Upper lobe of left lung (tissue), 6 donors: ENCODE results near the gene TMEM245. TPM values are rescaled to one million over a fixed set of nuclear protein-coding genes. Genes with fewer than 3 reads are reported as not detected.

Source experiments
- ATAC-seq, 2 donors: fragments of 200-7000 bp; cut with Tn5 transposase; one replicate each; pipeline ENCODE4 v1.9.1; 2022; ENCODE audit warnings: mild to moderate bottlenecking in 2 of 2, moderate library complexity in 2 of 2; ENCODE audit not compliant: low FRiP score in 2 of 2
- DNase-seq, 2 donors: peaks; one replicate each; pipeline ENCODE4 v3.0.0-alpha.2; 2019 to 2020
- H3K27ac ChIP-seq, 4 donors: fragments of 200-600 bp; sonication (generic); one replicate each; pipeline ENCODE4 v1.5.1; 2016 to 2019
- H3K27me3 ChIP-seq, 4 donors: fragments of 200-600 bp; sonication (generic); one replicate each; pipeline ENCODE4 v1.5.1; 2017 to 2019
- H3K36me3 ChIP-seq, 4 donors: fragments of 200-600 bp; sonication (generic); one replicate each; pipeline ENCODE4 v1.5.1; 2016 to 2019
- H3K4me1 ChIP-seq, 4 donors: fragments of 200-600 bp; sonication (generic); one replicate each; pipeline ENCODE4 v1.5.1; 2018 to 2019
- H3K4me3 ChIP-seq, 4 donors: fragments of 200-600 bp; sonication (generic); one replicate each; pipeline ENCODE4 v1.5.1; 2017 to 2019; ENCODE audit warnings: mild to moderate bottlenecking in 2 of 4, moderate library complexity in 1 of 4
- H3K9me3 ChIP-seq, 4 donors: fragments of 200-600 bp; sonication (generic); one replicate each; pipeline ENCODE4 v1.5.1; 2018 to 2019
- EP300 ChIP-seq, 4 donors: sonication (generic); formaldehyde crosslinking; IDR thresholded peaks; one replicate each; pipeline ENCODE4 v1.5.1; 2017; ENCODE audit warnings: antibody characterized with exemption in 4 of 4, control low read depth in 2 of 4
- POLR2A ChIP-seq, 4 donors: fragments of 450-650 bp; IDR thresholded peaks; one replicate each; pipeline ENCODE4 v1.5.1; 2016 to 2017; ENCODE audit warnings: antibody characterized with exemption in 4 of 4, mild to moderate bottlenecking in 2 of 4
- POLR2AphosphoS5 ChIP-seq, 2 donors: sonication (generic); formaldehyde crosslinking; IDR thresholded peaks; one replicate each; pipeline ENCODE4 v1.5.1; 2017; ENCODE audit warnings: antibody characterized with exemption in 2 of 2
- WGBS, 2 donors: methylation state at CpG; one replicate each; pipeline ENCODE4 v1.1.5; 2017 to 2018; 5-methylcytosine and 5-hydroxymethylcytosine counted together
- total RNA-seq, 6 donors: library from RNA; depleted of rRNA in 4 of 6; stranded (reverse); fragments of >200 nt in 4 of 6; gene quantifications; one replicate each; pipeline versions ENCODE4 v1.1.0 to v1.2.1, GENCODE V29; 2016 to 2021
- TF ChIP-seq, protein P1 (sequence below), 6 experiments: fragments of 450-650 bp in 4 of 6; fragments of 200-600 bp in 2 of 6; sonication (generic) in 2 of 6; IDR thresholded peaks; one replicate each; pipeline ENCODE4 v1.5.1; 2016 to 2019; ENCODE audit warnings: antibody characterized with exemption in 6 of 6
- donor health status: DM: no; HTN: no; CAD: no; lungs with moderate emphysema.
- donor health status: DM: no; HTN: yes; CAD: no; lungs with severe emphysema.

The TMEM245 gene
- total RNA-seq, 6 donors from 2014 or later, result 54.5 to 203 (median 88.7) TPM

DNA sequence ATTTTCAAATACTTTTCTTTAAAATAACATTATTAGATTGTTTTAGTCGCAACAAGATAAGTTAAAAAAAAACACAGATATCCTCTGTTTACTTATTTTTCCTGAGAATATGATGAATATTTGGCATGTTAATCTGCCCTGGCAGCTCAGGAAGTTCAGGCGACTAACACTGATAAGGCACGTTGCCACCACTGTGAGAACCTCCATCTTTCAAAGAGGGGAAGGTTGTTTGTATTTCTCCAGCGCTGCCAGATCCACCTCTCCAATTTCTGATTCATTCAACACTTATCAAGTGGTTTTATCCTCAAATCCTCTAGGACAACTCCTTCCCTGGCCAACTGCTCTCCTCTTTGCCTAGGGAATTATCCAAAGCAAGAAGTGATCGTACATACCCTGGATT, 128.3 kb downstream of the TMEM245 start:
- no peaks in the 10 kb centered on the region for H3K9me3 ChIP-seq
- 41 to 48% methylated on average over 5 of the region's 5 CpGs for WGBS, 2 donors
- DNase-seq (no peak), ATAC-seq (no peak)
- TF ChIP-seq POLR2A (IDR thresholded peaks at IDR 0.05) (no peak), POLR2AphosphoS5 (IDR thresholded peaks at IDR 0.05) (no peak), EP300 (IDR thresholded peaks at IDR 0.05) (no peak)
- TF ChIP-seq, protein P1, sequence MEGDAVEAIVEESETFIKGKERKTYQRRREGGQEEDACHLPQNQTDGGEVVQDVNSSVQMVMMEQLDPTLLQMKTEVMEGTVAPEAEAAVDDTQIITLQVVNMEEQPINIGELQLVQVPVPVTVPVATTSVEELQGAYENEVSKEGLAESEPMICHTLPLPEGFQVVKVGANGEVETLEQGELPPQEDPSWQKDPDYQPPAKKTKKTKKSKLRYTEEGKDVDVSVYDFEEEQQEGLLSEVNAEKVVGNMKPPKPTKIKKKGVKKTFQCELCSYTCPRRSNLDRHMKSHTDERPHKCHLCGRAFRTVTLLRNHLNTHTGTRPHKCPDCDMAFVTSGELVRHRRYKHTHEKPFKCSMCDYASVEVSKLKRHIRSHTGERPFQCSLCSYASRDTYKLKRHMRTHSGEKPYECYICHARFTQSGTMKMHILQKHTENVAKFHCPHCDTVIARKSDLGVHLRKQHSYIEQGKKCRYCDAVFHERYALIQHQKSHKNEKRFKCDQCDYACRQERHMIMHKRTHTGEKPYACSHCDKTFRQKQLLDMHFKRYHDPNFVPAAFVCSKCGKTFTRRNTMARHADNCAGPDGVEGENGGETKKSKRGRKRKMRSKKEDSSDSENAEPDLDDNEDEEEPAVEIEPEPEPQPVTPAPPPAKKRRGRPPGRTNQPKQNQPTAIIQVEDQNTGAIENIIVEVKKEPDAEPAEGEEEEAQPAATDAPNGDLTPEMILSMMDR (IDR thresholded peaks at IDR 0.05), result no peak
- H3K27ac ChIP-seq, result peak overlapping the region in 2 of 4 donors; percentile 35 to 48
- peaks cover 0 to 15% (median 0%) of the 10 kb centered on the region in 4 donors for H3K36me3 ChIP-seq
- no peak overlapping the region for H3K4me3 ChIP-seq
- no peaks in the 10 kb centered on the region for H3K27me3 ChIP-seq
- peaks cover 8 to 28% (median 14%) of the 10 kb centered on the region in 4 donors for H3K4me1 ChIP-seq

DNA sequence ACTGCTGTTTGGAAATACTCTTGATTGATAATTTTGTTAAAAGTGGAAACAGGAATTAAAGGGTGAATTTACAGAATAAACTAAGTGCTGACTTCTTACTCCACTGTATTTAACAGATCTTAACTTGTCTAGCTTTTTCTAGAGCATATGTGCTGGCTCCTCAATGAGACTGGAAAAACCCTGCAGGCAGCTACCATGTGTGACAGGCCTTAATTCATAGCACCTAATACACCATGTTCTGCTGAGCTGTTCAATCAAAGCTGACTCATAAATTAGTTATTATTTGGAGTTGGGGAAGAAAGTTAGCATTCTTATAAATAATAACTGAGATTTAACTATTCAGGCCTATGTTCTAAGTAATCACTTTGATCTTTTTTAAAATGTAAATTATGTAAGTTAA, 135.9 kb downstream of the TMEM245 start:
- no peak overlapping the region for H3K4me3 ChIP-seq
- no peak for DNase-seq
- ATAC-seq, result no peak
- no peaks in the 10 kb centered on the region for H3K27me3 ChIP-seq
- no peak overlapping the region for H3K27ac ChIP-seq
- no peaks in the 10 kb centered on the region for H3K4me1 ChIP-seq
- no peaks in the 10 kb centered on the region for H3K9me3 ChIP-seq
- no peak for TF ChIP-seq POLR2AphosphoS5 (IDR thresholded peaks at IDR 0.05)
- no peak for TF ChIP-seq EP300 (IDR thresholded peaks at IDR 0.05)
- TF ChIP-seq, protein P1 (IDR thresholded peaks at IDR 0.05), result no peak
- no peak for TF ChIP-seq POLR2A (IDR thresholded peaks at IDR 0.05)
- H3K36me3 ChIP-seq, result peaks cover 0 to 29% (median 0%) of the 10 kb centered on the region in 4 donors

DNA sequence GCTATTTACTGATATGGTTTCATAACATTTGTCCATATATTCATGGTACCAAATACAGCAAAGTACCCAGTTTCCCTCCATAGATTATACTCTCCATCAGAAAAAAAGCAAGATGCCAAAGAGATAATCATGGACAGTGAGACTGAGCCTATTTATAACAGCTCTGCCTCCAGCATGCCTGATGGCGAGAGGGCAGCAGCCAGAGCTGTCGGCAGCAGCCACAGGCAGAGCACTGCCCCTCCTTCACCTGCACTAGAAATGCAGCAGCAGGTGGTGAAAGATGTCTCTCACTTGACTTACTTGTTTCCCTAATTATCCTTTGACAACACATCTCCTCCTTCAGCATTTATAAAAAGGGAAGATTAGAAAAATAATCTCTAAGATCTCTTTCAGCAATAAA, 138.9 kb downstream of the TMEM245 start:
- ATAC-seq, result no peak
- no peaks in the 10 kb centered on the region for H3K4me1 ChIP-seq
- WGBS, 2 donors, result 98 to 100% methylated on average over 2 of the region's 2 CpGs

DNA sequence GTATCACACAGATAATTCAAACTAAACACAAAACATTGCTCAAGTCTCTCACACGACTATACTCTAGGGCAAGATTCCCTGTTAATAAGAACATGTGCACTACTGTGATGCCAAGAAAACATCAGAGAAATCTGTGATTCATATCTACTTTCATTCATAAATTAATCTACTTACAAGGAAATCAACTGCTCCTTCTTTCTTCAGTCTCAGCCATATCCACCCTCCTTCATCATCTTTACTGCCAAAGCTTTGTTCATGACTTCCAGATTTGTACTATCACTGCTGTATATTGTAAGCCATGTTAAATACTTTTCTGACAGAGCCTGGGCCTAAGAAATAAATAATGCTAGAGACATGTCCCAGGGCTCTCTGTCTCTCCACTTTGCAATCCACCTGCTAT, 141.5 kb downstream of the TMEM245 start:
- no peaks in the 10 kb centered on the region for H3K27me3 ChIP-seq
- H3K4me1 ChIP-seq, result no peaks in the 10 kb centered on the region
- ATAC-seq, result no peak
- H3K36me3 ChIP-seq, result peaks cover 0 to 19% (median 0%) of the 10 kb centered on the region in 4 donors
- H3K4me3 ChIP-seq, result no peak overlapping the region
- TF ChIP-seq POLR2AphosphoS5 (IDR thresholded peaks at IDR 0.05), result no peak
- TF ChIP-seq POLR2A (IDR thresholded peaks at IDR 0.05), result no peak
- TF ChIP-seq EP300 (IDR thresholded peaks at IDR 0.05), result no peak
- TF ChIP-seq, protein P1 (IDR thresholded peaks at IDR 0.05), result no peak
- H3K27ac ChIP-seq, result no peak overlapping the region
- 52 to 56% methylated on average over 1 of the region's 1 CpG for WGBS, 2 donors
- H3K9me3 ChIP-seq, result no peaks in the 10 kb centered on the region
- DNase-seq, result no peak

More for the DNA sequence above, 138.9 kb downstream of the TMEM245 start:
- H3K27me3 ChIP-seq, result no peaks in the 10 kb centered on the region
- H3K9me3 ChIP-seq, result no peaks in the 10 kb centered on the region
- DNase-seq, result peak in 1 of 2 donors; percentile 26
- TF ChIP-seq POLR2AphosphoS5 (IDR thresholded peaks at IDR 0.05) (no peak), EP300 (IDR thresholded peaks at IDR 0.05) (no peak)
- H3K4me3 ChIP-seq, result no peak overlapping the region
- H3K36me3 ChIP-seq, result peaks cover 0 to 22% (median 0%) of the 10 kb centered on the region in 4 donors
- H3K27ac ChIP-seq, result no peak overlapping the region

DNA sequence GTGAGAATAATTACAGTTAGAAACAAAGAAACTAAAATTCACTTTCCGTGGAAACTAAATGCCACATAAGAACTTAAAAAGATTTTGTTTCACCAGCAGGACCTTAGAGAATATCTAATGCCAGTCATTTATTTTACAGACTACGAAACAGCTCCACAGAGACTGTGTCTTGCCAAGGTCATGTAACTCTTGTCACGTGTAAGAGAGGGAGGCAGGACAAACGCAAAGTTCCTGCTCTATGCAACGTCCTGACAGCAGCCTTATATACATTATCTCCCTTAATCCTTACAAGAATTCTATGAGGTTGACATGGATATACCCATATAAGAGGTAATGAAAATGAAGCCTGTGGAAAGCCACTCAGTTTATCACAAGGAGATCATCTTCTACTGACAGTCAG, 145.9 kb downstream of the TMEM245 start:
- TF ChIP-seq POLR2A (IDR thresholded peaks at IDR 0.05), result no peak
- TF ChIP-seq POLR2AphosphoS5 (IDR thresholded peaks at IDR 0.05), result no peak
- TF ChIP-seq, protein P1 (IDR thresholded peaks at IDR 0.05), result no peak
- TF ChIP-seq EP300 (IDR thresholded peaks at IDR 0.05), result no peak
- no peak overlapping the region for H3K4me3 ChIP-seq
- ATAC-seq (no peak), DNase-seq (no peak)
- no peaks in the 10 kb centered on the region for H3K27me3 ChIP-seq
- WGBS, 2 donors, result 65 to 75% methylated on average over 5 of the region's 5 CpGs
- H3K9me3 ChIP-seq, result no peaks in the 10 kb centered on the region
- H3K27ac ChIP-seq, result no peak overlapping the region
- peaks cover 0 to 14% (median 0%) of the 10 kb centered on the region in 4 donors for H3K36me3 ChIP-seq
- H3K4me1 ChIP-seq, result no peaks in the 10 kb centered on the region
